GM19035 (cell line): ENCODE measurements around the gene PADI1.

Experiments used
- ATAC-seq: cut with Tn5 transposase; IDR thresholded peaks from one replicate; pipeline ENCODE4 v1.9.1; 2021; ENCODE audit not compliant: unreplicated experiment

PADI1 gene

GRCh38 chr1:17196496-17197185, 8.3 kb upstream of the PADI1 start:
- no peak for ATAC-seq

DNA sequence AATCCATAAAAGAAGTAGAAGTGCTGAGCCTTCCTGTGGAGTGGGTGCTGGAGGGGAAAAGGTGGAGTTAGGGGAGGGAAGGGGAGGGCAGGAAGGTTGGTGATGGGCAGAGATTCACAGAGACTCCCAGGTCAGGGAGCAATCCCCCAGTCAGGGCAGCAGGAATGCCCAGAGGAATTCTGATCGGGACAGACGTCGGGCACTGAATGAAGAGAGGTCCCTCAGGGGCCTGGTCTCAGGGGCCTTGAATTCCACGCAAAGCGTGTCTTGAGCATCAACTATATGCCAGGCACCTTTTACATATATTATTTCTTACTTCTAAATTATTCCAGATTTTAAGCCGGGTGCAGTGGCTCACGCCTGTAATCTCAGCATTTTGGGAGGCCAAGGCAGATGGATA, 7.2 kb upstream of the PADI1 start:
- no peak for ATAC-seq

GRCh38 chr1:17198476-17199258, 6.3 kb upstream of the PADI1 start:
- no peak for ATAC-seq

GRCh38 chr1:17199267-17200044, 5.5 kb upstream of the PADI1 start:
- no peak for ATAC-seq

GRCh38 chr1:17200246-17200645, 4.7 kb upstream of the PADI1 start:
- ATAC-seq = no peak

GRCh38 chr1:17200756-17201155, 4.2 kb upstream of the PADI1 start:
- no peak for ATAC-seq

DNA sequence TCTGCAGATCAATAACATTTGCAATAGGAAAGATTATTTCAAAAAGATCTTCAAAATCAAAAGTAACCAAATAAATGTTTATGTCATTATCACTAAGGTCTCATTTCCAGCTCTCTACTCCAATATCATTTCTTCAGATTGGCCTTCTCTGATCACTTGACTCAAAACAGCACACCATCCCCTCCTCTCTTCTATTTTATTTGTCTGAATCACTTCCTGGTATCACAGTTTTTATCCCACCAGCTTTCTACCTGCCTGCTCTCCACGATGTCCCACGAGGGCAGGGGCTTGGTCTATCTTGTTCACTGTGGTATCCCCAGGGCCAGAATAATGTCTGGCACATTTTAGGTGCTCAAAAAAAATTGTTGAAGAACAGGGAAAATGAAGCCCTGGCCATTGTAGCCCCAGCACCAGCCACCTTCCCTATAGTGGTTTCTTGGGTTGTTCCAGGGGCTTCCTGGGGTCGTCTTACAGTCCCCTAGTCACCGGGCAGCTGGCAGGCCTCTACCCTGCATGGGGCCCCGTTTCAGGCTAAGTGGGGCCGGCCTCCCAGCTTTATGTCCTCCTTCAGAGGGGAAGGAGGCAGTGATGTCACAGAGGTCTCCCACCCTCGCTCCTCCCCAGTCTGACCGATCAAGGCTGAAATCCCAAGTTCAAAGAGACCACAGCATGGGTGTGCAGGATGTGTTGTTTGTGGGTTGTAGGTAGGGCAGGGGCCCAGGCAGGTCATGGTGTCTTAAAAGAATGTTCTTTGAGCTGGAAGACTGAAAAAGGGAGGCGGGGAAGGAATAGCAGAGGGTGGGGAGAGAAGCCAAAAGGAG, 3.5 kb upstream of the PADI1 start:
- no peak for ATAC-seq

DNA sequence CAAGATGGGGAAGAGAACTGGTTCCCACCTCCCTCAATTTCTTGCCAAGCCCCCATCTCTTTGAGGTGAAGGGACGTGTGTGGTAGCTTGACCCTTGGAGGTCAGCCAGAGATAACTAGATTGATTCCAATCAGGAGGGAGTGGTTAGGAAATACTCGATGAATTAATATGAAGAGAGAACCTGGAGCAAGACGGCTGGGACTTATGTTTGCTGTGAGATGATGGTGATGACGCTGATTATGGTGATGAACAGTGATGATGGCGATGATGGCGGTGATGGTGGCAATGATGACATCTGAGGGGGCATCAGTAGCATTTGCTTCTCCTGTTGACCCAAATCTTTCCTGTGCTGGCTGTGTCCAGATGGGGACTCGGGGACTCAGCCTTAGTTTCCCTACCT, 724 bp downstream of the PADI1 start:
- no peak for ATAC-seq

GRCh38 chr1:17206196-17206595, 1.3 kb downstream of the PADI1 start:
- ATAC-seq = no peak

DNA sequence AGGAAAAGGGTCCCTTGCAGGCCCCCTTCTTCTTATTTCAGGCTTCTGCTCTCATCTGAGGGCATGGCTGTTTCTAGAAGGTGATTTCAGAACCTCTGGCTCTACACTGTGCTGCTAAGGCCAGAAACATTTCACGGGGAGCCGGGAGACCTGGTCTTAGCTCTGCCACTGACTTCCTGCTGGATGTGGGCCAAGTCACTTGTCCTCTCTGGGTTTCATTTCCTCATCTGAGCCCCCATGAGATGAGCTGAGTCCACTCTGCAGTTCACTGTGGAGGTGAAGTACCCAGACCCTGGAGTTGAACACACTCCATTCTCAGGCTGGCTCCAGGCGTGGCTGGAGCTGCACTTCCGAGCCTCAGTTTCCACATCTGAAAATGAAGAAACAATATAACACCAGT, 2.1 kb downstream of the PADI1 start:
- ATAC-seq = no peak

DNA sequence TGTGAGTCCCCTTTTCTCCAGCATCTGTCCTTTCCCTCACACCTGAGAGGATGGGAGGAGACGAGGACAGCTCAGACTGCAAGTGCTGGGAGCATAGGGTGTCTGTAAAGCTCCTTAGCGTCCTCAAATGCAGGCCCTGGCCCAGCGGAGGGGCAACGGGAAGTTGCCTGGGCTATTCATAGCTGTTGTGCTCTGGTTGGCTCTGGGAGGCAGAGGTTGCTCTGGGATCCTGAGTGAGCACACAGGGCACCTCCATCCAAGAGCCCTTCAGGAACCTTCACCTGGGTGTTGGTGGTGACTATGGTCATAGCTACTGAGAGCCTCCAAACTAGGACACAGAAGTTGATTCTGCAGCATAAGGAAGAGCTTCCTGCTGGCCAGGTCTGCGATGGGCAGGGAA, 2.6 kb downstream of the PADI1 start:
- ATAC-seq = no peak

DNA sequence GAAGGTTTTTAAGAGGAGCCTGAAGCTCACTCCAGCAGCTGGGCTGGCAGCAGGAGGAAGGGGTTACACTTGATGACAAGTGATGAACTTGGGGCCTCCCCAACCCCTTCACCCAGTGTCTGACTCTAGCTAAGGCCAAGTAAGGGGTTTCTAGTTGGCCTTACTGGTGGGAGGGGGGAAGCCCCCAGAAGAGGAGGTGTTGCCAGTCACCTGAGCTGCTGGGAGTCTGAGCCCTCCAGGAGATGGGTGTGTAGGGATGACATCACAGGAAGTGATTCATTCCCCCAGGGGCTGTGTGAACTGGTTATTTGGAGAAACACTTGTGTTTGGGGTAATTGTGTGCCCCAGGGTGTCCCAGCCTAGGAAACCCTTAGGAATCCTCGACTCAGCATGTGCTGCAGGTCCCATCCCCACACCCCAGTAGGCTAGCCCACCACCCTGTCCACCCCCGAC, 3.1 kb downstream of the PADI1 start:
- ATAC-seq = no peak

GRCh38 chr1:17208546-17208945, 3.6 kb downstream of the PADI1 start:
- no peak for ATAC-seq

DNA sequence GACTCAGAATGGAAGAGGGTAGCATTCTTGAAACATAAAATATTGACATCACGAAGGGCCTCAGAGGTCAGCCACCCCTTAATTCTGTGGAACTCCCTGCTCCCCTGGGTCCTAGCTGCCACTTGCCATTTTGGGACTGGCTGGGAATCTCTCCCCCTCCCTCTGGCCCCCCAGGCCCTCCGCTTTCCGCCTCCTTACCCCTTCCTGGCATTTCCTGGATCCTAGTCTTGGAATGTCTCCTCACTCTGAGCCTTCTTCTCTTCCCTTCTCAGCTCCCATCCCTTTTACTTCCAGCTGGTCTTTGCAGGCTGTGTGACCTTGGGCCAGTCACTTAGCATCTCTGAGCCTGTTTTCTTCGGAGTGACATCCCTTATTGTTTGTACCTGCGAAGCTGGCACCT, 4.5 kb downstream of the PADI1 start:
- ATAC-seq = no peak

DNA sequence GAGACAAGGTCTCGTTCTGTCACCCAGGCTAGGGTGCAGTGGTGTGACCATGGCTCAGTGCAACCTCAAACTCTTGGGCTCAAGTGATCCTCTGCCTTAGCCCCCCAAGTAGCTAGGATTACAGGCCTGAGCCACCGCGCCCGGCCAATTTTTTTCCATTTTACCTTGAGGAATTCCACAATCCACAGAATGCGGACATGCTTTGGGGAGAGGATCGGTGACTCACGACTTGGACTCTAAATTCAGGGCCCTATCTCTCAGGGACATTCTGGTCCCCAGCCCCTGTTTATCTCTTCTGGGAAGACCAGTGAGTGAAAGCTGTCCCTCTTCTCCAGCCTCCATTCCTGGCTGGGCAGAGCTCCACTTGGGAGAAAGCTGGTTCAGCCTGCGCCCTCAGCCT, 5.2 kb downstream of the PADI1 start:
- no peak for ATAC-seq

DNA sequence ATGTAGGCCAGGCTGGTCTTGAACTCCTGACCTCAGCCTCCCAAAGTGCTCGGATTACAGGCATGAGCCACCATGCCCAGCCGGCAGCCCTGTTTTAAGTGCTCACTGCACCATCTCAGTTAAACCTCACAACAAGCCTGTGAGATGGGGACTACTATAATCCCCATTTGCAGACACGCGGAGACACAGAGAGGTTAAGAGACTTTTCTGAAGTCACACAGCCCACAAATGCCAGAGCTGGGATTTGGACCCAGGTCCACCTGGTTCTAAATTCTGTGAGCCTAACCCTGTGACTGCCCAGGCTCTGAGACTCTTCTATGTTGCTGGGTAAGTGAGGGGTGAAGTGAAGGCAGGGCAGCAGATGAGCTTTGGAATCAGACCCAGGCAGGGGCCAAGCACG, 6.4 kb downstream of the PADI1 start:
- no peak for ATAC-seq

DNA sequence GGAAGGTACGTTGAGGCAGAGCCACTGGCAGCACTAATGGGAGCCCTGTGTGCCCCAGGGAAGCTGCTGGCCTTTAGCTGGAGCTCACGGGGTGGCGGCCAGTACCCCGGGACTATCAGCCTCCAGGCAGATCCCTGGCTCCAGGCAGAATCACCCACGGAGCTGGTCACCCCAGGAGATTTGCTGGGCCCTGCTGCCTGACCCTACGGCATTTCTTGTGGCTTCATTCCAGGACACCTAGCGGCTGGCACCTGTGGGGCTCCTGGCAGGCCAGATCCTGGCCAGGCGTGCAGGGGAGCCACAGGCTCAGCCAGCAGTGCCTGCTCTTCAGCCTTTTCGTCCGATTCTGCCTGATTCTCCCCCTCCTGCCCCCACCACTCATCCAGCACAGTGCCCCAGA, 7.1 kb downstream of the PADI1 start:
- ATAC-seq = no peak

DNA sequence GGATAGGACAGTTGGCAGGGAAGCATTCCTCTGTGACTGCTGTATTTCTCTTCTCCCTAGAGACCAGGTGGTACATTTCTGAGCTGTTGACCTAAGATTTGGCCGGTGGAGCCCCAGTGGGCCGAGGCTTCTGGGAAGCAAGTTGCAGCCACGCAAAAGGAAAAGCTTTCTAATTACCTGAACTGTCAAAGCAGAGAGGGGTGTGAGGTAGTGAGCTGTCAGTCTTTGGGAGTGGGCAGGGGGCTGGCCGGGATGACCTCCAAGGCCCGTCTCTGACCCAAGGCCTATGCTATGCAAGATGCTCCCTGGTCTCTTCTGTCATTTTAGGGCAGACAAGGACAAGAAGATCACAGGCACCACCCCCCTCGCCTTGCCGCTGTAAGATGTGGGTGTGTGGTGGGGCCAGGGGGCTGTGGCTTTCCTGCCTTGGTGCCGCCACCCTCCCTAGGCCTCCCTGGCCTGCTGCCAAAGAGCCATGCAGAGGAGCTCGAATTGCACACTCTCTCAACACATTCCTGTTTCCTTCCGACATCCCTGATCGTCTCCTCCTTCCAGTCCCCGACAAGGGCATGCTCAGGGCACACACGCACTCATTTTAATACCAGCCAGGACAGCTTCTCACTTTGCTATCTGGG, 7.7 kb downstream of the PADI1 start:
- ATAC-seq = no peak

- ATAC-seq = no peak
Observed at GRCh38 chr1:17213148-17213781, 8.3 kb downstream of the PADI1 start.

DNA sequence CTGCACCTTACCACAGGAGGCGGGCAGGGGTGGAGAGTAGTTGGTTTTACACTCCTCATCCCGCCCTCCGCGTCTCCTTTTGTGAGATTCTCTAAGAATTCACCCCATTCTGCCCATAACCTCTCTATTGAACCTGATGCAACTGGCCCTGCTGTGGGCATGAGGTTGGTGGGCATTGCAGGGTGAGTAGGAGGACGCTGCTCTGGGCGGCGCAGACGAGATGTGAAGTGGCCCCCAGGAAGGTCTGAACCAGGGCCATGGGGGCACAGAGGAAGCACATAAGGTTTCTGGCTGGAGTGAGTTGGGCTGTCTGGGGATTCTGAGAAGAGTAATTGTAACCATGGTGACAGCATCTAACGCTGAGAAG, 8.8 kb downstream of the PADI1 start:
- no peak for ATAC-seq
